AG04449 (cell line): Measurements from ENCODE around the gene MAGI1.

Source experiments
- CTCF ChIA-PET: fragments of 350-600 bp; formaldehyde crosslinking; extraction: SDS; loops from one replicate; lab custom pipeline; 2021; ENCODE audit warnings: antibody characterized with exemption; lab: Yijun Ruan, JAX
- POLR2A ChIA-PET: fragments of 400-600, 350-600 bp; formaldehyde crosslinking; extraction: SDS; loops from one replicate; lab custom pipeline; 2020; ENCODE audit warnings: antibody characterized with exemption, inconsistent platforms; lab: Yijun Ruan, JAX
- DNase-seq: peaks from one replicate; pipeline ENCODE4 v3.0.0-alpha.2; 2010; ENCODE audit warnings: low read depth, low spot score
- H3K4me3 ChIP-seq: 2 replicates; pipeline ENCODE4 v1.5.1; 2011; ENCODE audit warnings: low read depth, mild to moderate bottlenecking, control low read depth, low read length
- TF ChIP-seq, protein P1 (sequence below): IDR thresholded peaks from one replicate; pipeline ENCODE4 v1.5.1; 2011; ENCODE audit warnings: mild to moderate bottlenecking, moderate library complexity, low read length, control low read depth, inconsistent platforms; ENCODE audit not compliant: insufficient read depth; ENCODE audit errors: missing control alignments

The MAGI1 gene

GRCh38 chr3:65787340-65787739, 251.4 kb downstream of the MAGI1 start:
- no peak for DNase-seq
- ChIA-PET CTCF (interaction anchor here (0.7 to 1.9 kb wide), 11 partner anchors 9 to 411 kb away, joined by 3 to 6 read pairs (median 3); no protein-coding TSS in a partner anchor), POLR2A (no interaction called here)
- no peak overlapping the region for H3K4me3 ChIP-seq
- TF ChIP-seq, protein P1, sequence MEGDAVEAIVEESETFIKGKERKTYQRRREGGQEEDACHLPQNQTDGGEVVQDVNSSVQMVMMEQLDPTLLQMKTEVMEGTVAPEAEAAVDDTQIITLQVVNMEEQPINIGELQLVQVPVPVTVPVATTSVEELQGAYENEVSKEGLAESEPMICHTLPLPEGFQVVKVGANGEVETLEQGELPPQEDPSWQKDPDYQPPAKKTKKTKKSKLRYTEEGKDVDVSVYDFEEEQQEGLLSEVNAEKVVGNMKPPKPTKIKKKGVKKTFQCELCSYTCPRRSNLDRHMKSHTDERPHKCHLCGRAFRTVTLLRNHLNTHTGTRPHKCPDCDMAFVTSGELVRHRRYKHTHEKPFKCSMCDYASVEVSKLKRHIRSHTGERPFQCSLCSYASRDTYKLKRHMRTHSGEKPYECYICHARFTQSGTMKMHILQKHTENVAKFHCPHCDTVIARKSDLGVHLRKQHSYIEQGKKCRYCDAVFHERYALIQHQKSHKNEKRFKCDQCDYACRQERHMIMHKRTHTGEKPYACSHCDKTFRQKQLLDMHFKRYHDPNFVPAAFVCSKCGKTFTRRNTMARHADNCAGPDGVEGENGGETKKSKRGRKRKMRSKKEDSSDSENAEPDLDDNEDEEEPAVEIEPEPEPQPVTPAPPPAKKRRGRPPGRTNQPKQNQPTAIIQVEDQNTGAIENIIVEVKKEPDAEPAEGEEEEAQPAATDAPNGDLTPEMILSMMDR, result no peak

GRCh38 chr3:65786890-65787289, 251.8 kb downstream of the MAGI1 start:
- ChIA-PET CTCF (interaction anchor here (0.7 to 1.9 kb wide), 11 partner anchors 10 to 411 kb away, joined by 3 to 6 read pairs (median 3); no protein-coding TSS in a partner anchor), POLR2A (interaction anchor here (0.7 kb wide), 1 partner anchor 306 kb away, joined by 4 read pairs; no protein-coding TSS in a partner anchor)
- no peak overlapping the region for H3K4me3 ChIP-seq
- TF ChIP-seq, protein P1, result no peak
- DNase-seq, result no peak

- CTCF ChIA-PET, result interaction anchor here (0.7 to 1.0 kb wide), 4 partner anchors 8 to 382 kb away, joined by 3 read pairs; no protein-coding TSS in a partner anchor
- TF ChIP-seq, protein P1, result peak; percentile 52
- DNase-seq, result peak; percentile 26
- POLR2A ChIA-PET, result no interaction called here
- H3K4me3 ChIP-seq, result no peak overlapping the region
These were observed 253.6 kb downstream of the MAGI1 start for GRCh38 chr3:65785065-65785645.

DNA sequence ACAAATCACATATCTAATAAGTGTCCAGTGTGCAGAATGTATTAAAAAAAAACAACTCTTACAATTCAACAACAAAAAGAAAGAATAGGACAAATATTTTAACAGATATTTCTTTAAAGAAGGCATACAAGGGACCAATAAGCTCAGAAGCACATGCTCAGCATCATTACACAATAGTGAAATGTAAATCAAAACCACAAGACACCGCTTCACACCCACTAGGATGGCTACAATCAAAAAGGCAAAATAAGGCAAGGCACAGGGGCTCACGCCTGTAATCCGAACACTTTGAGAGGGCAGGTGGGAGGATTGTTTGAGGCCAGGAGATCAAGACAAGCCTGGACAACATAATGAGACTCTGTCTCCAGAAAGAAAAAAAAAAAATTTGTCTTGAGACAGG, 255.6 kb downstream of the MAGI1 start:
- CTCF ChIA-PET, result interaction anchor here (0.6 to 1.7 kb wide), 4 partner anchors 10 to 129 kb away, joined by 3 to 4 read pairs (median 3); no protein-coding TSS in a partner anchor
- POLR2A ChIA-PET, result interaction anchor here (0.6 kb wide), 1 partner anchor 147 kb away, joined by 4 read pairs; no protein-coding TSS in a partner anchor
- no peak for DNase-seq
- TF ChIP-seq, protein P1, result no peak
- no peak overlapping the region for H3K4me3 ChIP-seq

DNA sequence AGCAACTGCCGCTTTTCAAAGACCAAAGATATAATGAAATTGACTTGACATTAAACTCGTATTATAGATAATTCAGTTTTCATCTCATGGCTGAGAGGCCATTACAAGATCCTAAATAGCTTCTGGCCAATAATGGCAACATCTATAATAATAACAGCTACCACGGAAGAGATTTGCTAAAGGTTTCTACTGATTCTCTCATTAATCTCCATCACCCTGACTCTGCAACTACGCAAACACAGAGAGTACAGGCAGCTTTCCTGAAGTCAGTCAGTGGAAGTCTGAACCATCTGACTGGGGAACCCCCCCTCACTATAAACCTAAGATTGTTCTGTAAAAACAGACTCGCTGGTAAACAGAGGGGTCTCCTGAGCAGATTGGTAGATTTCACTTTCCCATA, 257.1 kb downstream of the MAGI1 start:
- ChIA-PET CTCF (no interaction called here), POLR2A (no interaction called here)
- TF ChIP-seq, protein P1, result no peak
- no peak for DNase-seq
- no peak overlapping the region for H3K4me3 ChIP-seq

DNA sequence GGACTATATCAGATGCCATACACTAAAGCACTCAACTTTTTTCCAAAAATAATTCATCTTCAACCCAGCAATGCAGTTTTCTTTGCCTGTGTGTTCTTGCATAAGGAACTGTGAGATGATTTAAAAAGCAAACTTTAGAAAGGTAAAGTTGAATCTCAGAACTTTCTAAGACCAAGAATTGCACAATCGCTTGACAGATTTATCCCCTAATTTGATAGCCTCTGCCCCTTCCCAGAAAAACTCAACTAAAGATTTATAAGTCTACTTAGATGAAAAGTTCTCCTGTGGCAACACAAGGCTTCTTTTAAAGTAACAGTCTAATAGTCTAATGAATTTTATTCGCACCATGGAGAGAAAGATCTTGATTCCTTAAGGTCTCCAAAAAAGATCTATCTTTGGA, 259.3 kb downstream of the MAGI1 start:
- H3K4me3 ChIP-seq, result no peak overlapping the region
- CTCF ChIA-PET, result no interaction called here
- POLR2A ChIA-PET, result no interaction called here
- TF ChIP-seq, protein P1, result no peak
- no peak for DNase-seq
